HG03457 (cell line): ENCODE measurements around the gene TRIM40.
"Not testable (repeated sequence)": the region's sequence is repeated elsewhere in the genome, so short reads cannot be mapped to it uniquely, and the experiment has no call there.

Experiments
- ATAC-seq: cut with Tn5 transposase; IDR thresholded peaks from one replicate; pipeline ENCODE4 v1.9.1; 2021; ENCODE audit warnings: moderate number of reproducible peaks; ENCODE audit not compliant: unreplicated experiment

Gene TRIM40

GRCh38 chr6:30162265-30163089 is 26.5 kb downstream of the TRIM40 start:
- no peak for ATAC-seq

GRCh38 chr6:30163090-30163917 is 27.4 kb downstream of the TRIM40 start, which contains the start of gene TRIM15:
Gene TRIM15, plus strand, starts transcription at chr6:30163546. Its CDS starts 139 bp downstream, at chr6:30163685.
- ATAC-seq = no peak

- ATAC-seq = no peak
Measured at GRCh38 chr6:30163918-30164654, 28.1 kb downstream of the TRIM40 start.

- ATAC-seq = no peak
Measured at GRCh38 chr6:30164714-30165113, 28.8 kb downstream of the TRIM40 start.

- ATAC-seq = not testable (repeated sequence)
Measured at GRCh38 chr6:30165238-30165637, 29.3 kb downstream of the TRIM40 start.

- no peak for ATAC-seq
Measured at GRCh38 chr6:30167101-30167500, 31.2 kb downstream of the TRIM40 start.

GRCh38 chr6:30168741-30169140 is 32.8 kb downstream of the TRIM40 start:
- no peak for ATAC-seq

GRCh38 chr6:30169658-30170614 is 34.0 kb downstream of the TRIM40 start:
- ATAC-seq = no peak

GRCh38 chr6:30171677-30172471 is 35.9 kb downstream of the TRIM40 start:
- ATAC-seq = no peak

- ATAC-seq = no peak
Measured at GRCh38 chr6:30172681-30173080, 36.7 kb downstream of the TRIM40 start.

GRCh38 chr6:30175765-30176164 is 39.8 kb downstream of the TRIM40 start:
- no peak for ATAC-seq

GRCh38 chr6:30178837-30179236 is 42.9 kb downstream of the TRIM40 start:
- ATAC-seq = no peak

GRCh38 chr6:30180145-30180544 is 44.2 kb downstream of the TRIM40 start:
- no peak for ATAC-seq

GRCh38 chr6:30184417-30185031 is 48.6 kb downstream of the TRIM40 start:
- no peak for ATAC-seq

GRCh38 chr6:30185846-30186484 is 50.0 kb downstream of the TRIM40 start:
- ATAC-seq = no peak

GRCh38 chr6:30188541-30188940 is 52.6 kb downstream of the TRIM40 start:
- ATAC-seq = no peak

- ATAC-seq = no peak
Measured at GRCh38 chr6:30192076-30192475, 56.1 kb downstream of the TRIM40 start.
